CD4-positive, CD25-positive, alpha-beta regulatory T cell (primary cell): ENCODE measurements around the gene DUOX1. TPM values are rescaled to one million over a fixed set of nuclear protein-coding genes. Genes with fewer than 3 reads are reported as not detected.
"Not testable (repeated sequence)": the region's sequence is repeated elsewhere in the genome, so short reads cannot be mapped to it uniquely, and the experiment has no call there.

ENCODE experiments used
- ATAC-seq, 2 donors: fragments of 150-1000 bp; cut with Tn5 transposase; one replicate each; pipeline ENCODE4 v1.10.0; 2021; ENCODE audit warnings: low read depth in 2 of 2, moderate number of reproducible peaks in 2 of 2, moderate library complexity in 1 of 2
- DNase-seq, 3 donors: peaks; one replicate each; pipeline versions ENCODE4 v3.0.0 to v3.0.0-alpha.2; 2012 to 2022; ENCODE audit warnings: mixed read lengths in 1 of 3
- H3K27ac ChIP-seq: one replicate; pipeline ENCODE4 v1.7.0; 2013; ENCODE audit warnings: mild to moderate bottlenecking, low read length; ENCODE audit not compliant: insufficient read depth, poor library complexity, severe bottlenecking
- H3K27me3 ChIP-seq: one replicate; pipeline ENCODE4 v1.7.0; 2013; ENCODE audit warnings: low read length; ENCODE audit not compliant: control insufficient read depth, insufficient read depth
- H3K36me3 ChIP-seq: one replicate; pipeline ENCODE4 v1.7.0; 2013; ENCODE audit warnings: mild to moderate bottlenecking, low read length, moderate library complexity; ENCODE audit not compliant: control insufficient read depth, insufficient read depth
- H3K4me1 ChIP-seq: 2 replicates; pipeline ENCODE4 v1.7.0; 2013; ENCODE audit warnings: mild to moderate bottlenecking, low read length; ENCODE audit not compliant: insufficient read depth, control insufficient read depth, poor library complexity, severe bottlenecking
- H3K4me3 ChIP-seq: one replicate; pipeline ENCODE4 v1.7.0; 2013; ENCODE audit warnings: low read depth, mild to moderate bottlenecking, low read length, moderate library complexity
- H3K9me3 ChIP-seq, 2 experiments: 1 replicate in 1 of 2; 2 replicates in 1 of 2; pipeline ENCODE4 v1.7.0; 2013; ENCODE audit warnings: low read length in 2 of 2, mild to moderate bottlenecking in 1 of 2, moderate library complexity in 1 of 2; ENCODE audit not compliant: control insufficient read depth in 2 of 2
- H3K27ac Mint-ChIP-seq, 3 donors: one replicate each; pipeline ENCODE4 v1.8.0; 2020 to 2022; ENCODE audit warnings: mild to moderate bottlenecking in 3 of 3, mixed read lengths in 3 of 3, moderate library complexity in 2 of 3
- H3K27me3 Mint-ChIP-seq: one replicate; pipeline ENCODE4 v1.8.0; 2022; ENCODE audit warnings: mild to moderate bottlenecking, mixed read lengths
- H3K36me3 Mint-ChIP-seq: one replicate; pipeline ENCODE4 v1.8.0; 2020; ENCODE audit warnings: mixed read lengths
- H3K4me1 Mint-ChIP-seq, 4 donors: one replicate each; pipeline ENCODE4 v1.8.0; 2020 to 2022; ENCODE audit warnings: mixed read lengths in 4 of 4, mild to moderate bottlenecking in 1 of 4
- H3K4me3 Mint-ChIP-seq, 4 donors: one replicate each; pipeline ENCODE4 v1.8.0; 2020 to 2022; ENCODE audit warnings: mild to moderate bottlenecking in 4 of 4, mixed read lengths in 4 of 4, moderate library complexity in 3 of 4
- H3K9me3 Mint-ChIP-seq, 7 donors: one replicate each; pipeline ENCODE4 v1.8.0; 2020 to 2022; ENCODE audit warnings: mixed read lengths in 7 of 7, mild to moderate bottlenecking in 3 of 7, moderate library complexity in 2 of 7
- polyA plus RNA-seq, 4 donors: library from polyadenylated mRNA; unstranded; fragments of 300-500 nt; fragmentation: Illumina TruSeq; gene quantifications; one replicate each; pipeline ENCODE4 v1.2.3, GENCODE V29; 2021
- total RNA-seq: library from RNA; stranded (reverse); gene quantifications from one replicate; pipeline ENCODE4 v1.2.3, GENCODE V29; 2022

Gene DUOX1
- not detected for total RNA-seq
- 1 to 10 TPM in 3 of 4 donors, under 1 TPM in 1; 0.72 to 1.6 (median 1.2) TPM for polyA plus RNA-seq

GRCh38 chr15:45129651-45130129 is at the start of gene DUOX1, which contains the start of gene DUOXA1:
Gene DUOX1 (plus strand): TSS chr15:45129994. CDS start chr15:45131967, 1,973 bp downstream.
Gene DUOXA1 (minus strand): TSS chr15:45129879. CDS start chr15:45123014, 6,865 bp downstream.
- ATAC-seq (peak; percentile 28 to 50), DNase-seq (peak in 1 of 3 donors; percentile 39)
- H3K9me3 ChIP-seq, result no peaks in the 10 kb centered on the region
- Mint-ChIP-seq H3K4me1 (peaks cover 0 to 20% (median 3%) of the 10 kb centered on the region in 4 donors), H3K9me3 (peaks cover 0 to 3% (median 0%) of the 10 kb centered on the region in 7 donors), H3K36me3 (no peaks in the 10 kb centered on the region), H3K4me3 (peak within 1 kb of the TSS in 1 of 4 donors; percentile 55), H3K27me3 (peaks cover 78% of the 10 kb centered on the region), H3K27ac (peak within 1 kb of the TSS in 1 of 3 donors; percentile 16)
- no peaks in the 10 kb centered on the region for H3K36me3 ChIP-seq
- peaks cover 10% of the 10 kb centered on the region for H3K4me1 ChIP-seq
- H3K27ac ChIP-seq, result no peak within 1 kb of the TSS
- peaks cover 62% of the 10 kb centered on the region for H3K27me3 ChIP-seq
- no peak within 1 kb of the TSS for H3K4me3 ChIP-seq

GRCh38 chr15:45080593-45080992 is 49.2 kb upstream of the DUOX1 start:
- not testable (repeated sequence) for H3K27ac Mint-ChIP-seq, H3K27ac ChIP-seq, H3K9me3 Mint-ChIP-seq, H3K4me3 Mint-ChIP-seq, H3K4me1 Mint-ChIP-seq, H3K4me3 ChIP-seq, DNase-seq, H3K36me3 ChIP-seq, H3K27me3 ChIP-seq, H3K4me1 ChIP-seq, H3K36me3 Mint-ChIP-seq, H3K9me3 ChIP-seq, ATAC-seq
- H3K27me3 Mint-ChIP-seq, result peaks cover 18% of the 10 kb centered on the region

GRCh38 chr15:45082412-45082811 is 47.4 kb upstream of the DUOX1 start:
- H3K4me1 ChIP-seq, result not testable (repeated sequence)

GRCh38 chr15:45083223-45083622 is 46.6 kb upstream of the DUOX1 start:
- Mint-ChIP-seq H3K27ac (no peak overlapping the region), H3K4me3 (no peak overlapping the region)

More at GRCh38 chr15:45082412-45082811, 47.4 kb upstream of the DUOX1 start:
- H3K9me3 ChIP-seq, H3K36me3 ChIP-seq, H3K4me3 Mint-ChIP-seq, H3K9me3 Mint-ChIP-seq, H3K4me3 ChIP-seq, H3K36me3 Mint-ChIP-seq, H3K27ac ChIP-seq, ATAC-seq, H3K4me1 Mint-ChIP-seq, H3K27ac Mint-ChIP-seq, DNase-seq, H3K27me3 ChIP-seq: not testable (repeated sequence)
- peaks cover 25% of the 10 kb centered on the region for H3K27me3 Mint-ChIP-seq

GRCh38 chr15:45084163-45084562 is 45.6 kb upstream of the DUOX1 start:
- Mint-ChIP-seq H3K27ac (no peak overlapping the region), H3K9me3 (no peaks in the 10 kb centered on the region), H3K36me3 (no peaks in the 10 kb centered on the region), H3K4me3 (no peak overlapping the region), H3K4me1 (no peaks in the 10 kb centered on the region), H3K27me3 (peaks cover 35% of the 10 kb centered on the region)
- H3K9me3 ChIP-seq, result no peaks in the 10 kb centered on the region
- H3K27ac ChIP-seq, result no peak overlapping the region
- no peaks in the 10 kb centered on the region for H3K36me3 ChIP-seq
- no peak overlapping the region for H3K4me3 ChIP-seq
- no peak for ATAC-seq
- H3K27me3 ChIP-seq, result peaks cover 7% of the 10 kb centered on the region
- no peak for DNase-seq
- no peaks in the 10 kb centered on the region for H3K4me1 ChIP-seq

More at GRCh38 chr15:45083223-45083622, 46.6 kb upstream of the DUOX1 start:
- H3K4me1 ChIP-seq, result no peaks in the 10 kb centered on the region
- Mint-ChIP-seq H3K36me3 (no peaks in the 10 kb centered on the region), H3K4me1 (no peaks in the 10 kb centered on the region), H3K9me3 (no peaks in the 10 kb centered on the region), H3K27me3 (peaks cover 32% of the 10 kb centered on the region)
- no peaks in the 10 kb centered on the region for H3K36me3 ChIP-seq
- H3K27me3 ChIP-seq, result peaks cover 7% of the 10 kb centered on the region
- H3K4me3 ChIP-seq, result no peak overlapping the region
- no peaks in the 10 kb centered on the region for H3K9me3 ChIP-seq
- no peak for ATAC-seq
- DNase-seq, result no peak
- no peak overlapping the region for H3K27ac ChIP-seq

- H3K4me1 Mint-ChIP-seq, result no peaks in the 10 kb centered on the region
- Histone ChIP-seq H3K27ac (no peak overlapping the region), H3K4me3 (no peak overlapping the region), H3K9me3 (no peaks in the 10 kb centered on the region), H3K27me3 (peaks cover 10% of the 10 kb centered on the region), H3K4me1 (no peaks in the 10 kb centered on the region), H3K36me3 (no peaks in the 10 kb centered on the region)
- no peak for ATAC-seq
- H3K27ac Mint-ChIP-seq, result no peak overlapping the region
- no peak overlapping the region for H3K4me3 Mint-ChIP-seq
- H3K9me3 Mint-ChIP-seq, result peaks cover 0 to 4% (median 0%) of the 10 kb centered on the region in 7 donors
- H3K27me3 Mint-ChIP-seq, result peaks cover 46% of the 10 kb centered on the region
- no peaks in the 10 kb centered on the region for H3K36me3 Mint-ChIP-seq
- no peak for DNase-seq
These were observed 42.3 kb upstream of the DUOX1 start for GRCh38 chr15:45087513-45087912.

- no peak overlapping the region for H3K4me3 ChIP-seq
- DNase-seq (no peak), ATAC-seq (no peak)
- Mint-ChIP-seq H3K4me1 (no peaks in the 10 kb centered on the region), H3K27ac (no peak overlapping the region), H3K9me3 (peaks cover 0 to 4% (median 0%) of the 10 kb centered on the region in 7 donors), H3K4me3 (no peak overlapping the region), H3K27me3 (peaks cover 46% of the 10 kb centered on the region), H3K36me3 (no peaks in the 10 kb centered on the region)
- no peaks in the 10 kb centered on the region for H3K36me3 ChIP-seq
- no peaks in the 10 kb centered on the region for H3K4me1 ChIP-seq
- H3K27ac ChIP-seq, result no peak overlapping the region
- H3K9me3 ChIP-seq, result no peaks in the 10 kb centered on the region
- peaks cover 10% of the 10 kb centered on the region for H3K27me3 ChIP-seq
These were observed 40.7 kb upstream of the DUOX1 start for GRCh38 chr15:45088801-45089711.
